BE2C (cell line): ENCODE measurements around the gene OR1A1.

Source experiments
- DNase-seq: peaks from one replicate; pipeline ENCODE4 v3.0.0-alpha.2; 2020
- H3K27me3 ChIP-seq: fragments of 250-450 bp; sonication (Bioruptor Pico); 2 replicates; pipeline ENCODE4 v1.5.1; 2020; ENCODE audit warnings: mild to moderate bottlenecking
- H3K36me3 ChIP-seq: fragments of 250-450 bp; sonication (Bioruptor Pico); 2 replicates; pipeline ENCODE4 v1.5.1; 2020; ENCODE audit warnings: mild to moderate bottlenecking
- H3K4me1 ChIP-seq: fragments of 250-450 bp; sonication (Bioruptor Pico); 2 replicates; pipeline ENCODE4 v1.5.1; 2020
- H3K4me3 ChIP-seq: 2 replicates; pipeline ENCODE4 v1.5.1; 2011; ENCODE audit warnings: low read depth, low read length
- H3K9me3 ChIP-seq: fragments of 250-450 bp; sonication (Bioruptor Pico); 2 replicates; pipeline ENCODE4 v1.5.1; 2020
- TF ChIP-seq, protein P1 (sequence below): IDR thresholded peaks from 2 replicates; pipeline ENCODE4 v1.5.1; 2012; ENCODE audit warnings: mild to moderate bottlenecking, low read depth, low read length

OR1A1 gene

DNA sequence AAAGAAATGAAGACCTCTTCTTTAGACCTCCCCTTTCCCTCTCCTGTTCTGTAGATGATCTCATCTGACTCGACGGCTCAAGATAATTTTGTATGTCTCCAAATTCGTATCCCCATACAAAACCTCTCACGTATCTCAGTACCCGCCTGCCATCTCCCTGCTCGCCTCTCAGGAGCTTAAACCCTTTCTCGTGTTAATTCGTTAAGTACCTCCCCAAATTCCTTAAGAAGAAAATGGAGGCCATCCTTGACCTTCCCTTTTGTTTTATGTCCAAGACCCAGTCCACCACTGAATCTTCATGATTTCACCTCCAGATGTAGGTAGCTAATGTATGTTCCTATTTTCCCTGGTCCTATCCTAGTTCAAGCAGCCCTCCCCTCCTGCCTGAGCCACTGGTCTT, 49.1 kb downstream of the OR1A1 start:
- H3K4me1 ChIP-seq = no peaks in the 10 kb centered on the region
- H3K9me3 ChIP-seq = no peaks in the 10 kb centered on the region
- H3K36me3 ChIP-seq = no peaks in the 10 kb centered on the region
- TF ChIP-seq, protein P1, sequence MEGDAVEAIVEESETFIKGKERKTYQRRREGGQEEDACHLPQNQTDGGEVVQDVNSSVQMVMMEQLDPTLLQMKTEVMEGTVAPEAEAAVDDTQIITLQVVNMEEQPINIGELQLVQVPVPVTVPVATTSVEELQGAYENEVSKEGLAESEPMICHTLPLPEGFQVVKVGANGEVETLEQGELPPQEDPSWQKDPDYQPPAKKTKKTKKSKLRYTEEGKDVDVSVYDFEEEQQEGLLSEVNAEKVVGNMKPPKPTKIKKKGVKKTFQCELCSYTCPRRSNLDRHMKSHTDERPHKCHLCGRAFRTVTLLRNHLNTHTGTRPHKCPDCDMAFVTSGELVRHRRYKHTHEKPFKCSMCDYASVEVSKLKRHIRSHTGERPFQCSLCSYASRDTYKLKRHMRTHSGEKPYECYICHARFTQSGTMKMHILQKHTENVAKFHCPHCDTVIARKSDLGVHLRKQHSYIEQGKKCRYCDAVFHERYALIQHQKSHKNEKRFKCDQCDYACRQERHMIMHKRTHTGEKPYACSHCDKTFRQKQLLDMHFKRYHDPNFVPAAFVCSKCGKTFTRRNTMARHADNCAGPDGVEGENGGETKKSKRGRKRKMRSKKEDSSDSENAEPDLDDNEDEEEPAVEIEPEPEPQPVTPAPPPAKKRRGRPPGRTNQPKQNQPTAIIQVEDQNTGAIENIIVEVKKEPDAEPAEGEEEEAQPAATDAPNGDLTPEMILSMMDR = no peak
- no peak overlapping the region for H3K4me3 ChIP-seq
- DNase-seq = no peak
- no peaks in the 10 kb centered on the region for H3K27me3 ChIP-seq

DNA sequence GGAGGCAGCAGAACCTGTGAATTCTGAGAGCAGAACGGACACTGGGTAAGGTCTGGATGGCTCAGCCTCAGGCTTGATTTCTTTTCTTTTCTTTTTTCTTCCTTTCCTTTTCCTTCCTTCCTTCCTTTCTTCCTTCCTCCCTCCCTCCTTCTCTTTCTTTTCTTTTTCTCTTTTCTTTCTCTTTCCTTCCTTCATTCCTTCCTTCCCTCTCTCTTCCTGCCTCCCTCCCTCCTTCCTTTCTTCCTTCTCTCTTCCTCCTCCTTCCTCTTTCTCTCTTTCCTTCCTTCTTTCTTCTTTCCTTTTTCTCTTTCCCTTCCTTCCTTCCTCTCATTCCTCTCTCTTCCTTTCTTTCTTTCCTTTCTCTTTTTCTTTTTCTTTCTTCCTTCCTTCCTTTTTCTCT, 52.7 kb downstream of the OR1A1 start:
- Histone ChIP-seq H3K27me3 (no peaks in the 10 kb centered on the region; the same call in 1 of the 2 replicates), H3K9me3 (no peaks in the 10 kb centered on the region), H3K4me1 (no peaks in the 10 kb centered on the region), H3K36me3 (no peaks in the 10 kb centered on the region), H3K4me3 (no peak overlapping the region)
- DNase-seq = no peak
- TF ChIP-seq, protein P1 = no peak

DNA sequence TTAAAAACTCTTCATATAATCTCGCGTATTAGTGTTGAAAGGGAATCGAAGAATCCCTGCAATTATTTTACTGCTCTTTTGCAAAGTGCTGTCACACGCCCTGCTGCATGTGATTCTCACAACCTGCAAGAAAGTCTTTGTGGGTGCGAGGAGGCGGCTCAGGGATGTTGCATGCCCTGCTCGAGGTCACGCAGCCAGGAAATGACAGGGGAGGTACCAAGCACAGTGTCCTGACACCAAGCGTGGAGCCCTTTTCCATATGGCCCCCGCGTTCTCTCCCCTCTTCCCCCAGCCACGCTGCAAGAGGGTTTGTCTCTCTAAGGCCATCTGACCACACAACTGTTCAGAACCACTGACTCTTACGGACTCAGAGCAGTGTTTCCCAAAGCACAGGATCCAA, 53.1 kb downstream of the OR1A1 start:
- DNase-seq = no peak
- H3K4me1 ChIP-seq = no peaks in the 10 kb centered on the region
- no peaks in the 10 kb centered on the region for H3K36me3 ChIP-seq
- H3K9me3 ChIP-seq = no peaks in the 10 kb centered on the region
- H3K4me3 ChIP-seq = no peak overlapping the region
- no peaks in the 10 kb centered on the region; the same call in 1 of the 2 replicates for H3K27me3 ChIP-seq
- TF ChIP-seq, protein P1 = no peak
